Kidney (tissue), 14 donors: Measurements from ENCODE around the gene ETS2. TPM values are rescaled to one million over a fixed set of nuclear protein-coding genes. Genes with fewer than 3 reads are reported as not detected.
A peak's percentile ranks its signal among the peaks of the same experiment; 100 is the strongest.

ENCODE experiments used
- DNase-seq, 5 donors: peaks; one replicate each; pipeline ENCODE4 v3.0.0-alpha.2; 2013 to 2020
- FAIRE-seq: peaks from 2 replicates; lab custom pipeline; 2012; peaks lifted over from hg19 to GRCh38; lab: Jason Lieb, UNC
- H3K27ac ChIP-seq, 2 donors: one replicate each; pipeline ENCODE4 v1.7.0; 2013; ENCODE audit warnings: low read depth in 2 of 2, low read length in 2 of 2, inconsistent platforms in 1 of 2
- H3K27me3 ChIP-seq: one replicate; pipeline ENCODE4 v1.7.1; 2013; ENCODE audit warnings: low read length, inconsistent platforms; ENCODE audit not compliant: control insufficient read depth, insufficient read depth
- H3K36me3 ChIP-seq, 3 donors: one replicate each; pipeline versions ENCODE4 v1.7.0 to v1.7.1; 2013; ENCODE audit warnings: low read length in 3 of 3, control low read depth in 1 of 3, inconsistent platforms in 1 of 3; ENCODE audit not compliant: insufficient read depth in 3 of 3, control insufficient read depth in 2 of 3
- H3K4me1 ChIP-seq, 3 donors: one replicate each; pipeline versions ENCODE4 v1.7.0 to v1.7.1; 2013; ENCODE audit warnings: low read length in 3 of 3, inconsistent platforms in 1 of 3, low read depth in 1 of 3; ENCODE audit not compliant: control insufficient read depth in 2 of 3, insufficient read depth in 2 of 3
- H3K4me3 ChIP-seq, 3 donors: one replicate each; pipeline versions ENCODE4 v1.7.0 to v1.8.1; 2013; ENCODE audit warnings: low read length in 3 of 3, control low read depth in 1 of 3, inconsistent platforms in 1 of 3
- H3K9ac ChIP-seq, 3 donors: one replicate each; pipeline versions ENCODE4 v1.7.0 to v1.7.1; 2013; ENCODE audit warnings: low read length in 3 of 3, control low read depth in 1 of 3, inconsistent platforms in 1 of 3
- H3K9me3 ChIP-seq, 3 donors: one replicate each; pipeline versions ENCODE4 v1.7.0 to v1.7.1; 2013; ENCODE audit warnings: low read length in 3 of 3, control low read depth in 1 of 3, inconsistent platforms in 1 of 3; ENCODE audit not compliant: control insufficient read depth in 2 of 3, insufficient read depth in 1 of 3
- intact Hi-C: fragments of 100-400 bp; cut with DNase I; formaldehyde crosslinking; loops from one replicate; pipeline ENCODE4 v1.11.1; 2022
- polyA plus RNA-seq: library from polyadenylated mRNA; stranded (reverse); fragments of 350-450 nt; fragmentation: Illumina TruSeq; extraction: RNeasy Lipid Tissue Mini Kit (QIAGEN cat#74804); gene quantifications from one replicate; pipeline ENCODE4 v1.2.3, GENCODE V29; 2014; ENCODE audit warnings: low read depth, low replicate concordance; ENCODE audit not compliant: insufficient read depth
- total RNA-seq: library from RNA; stranded (reverse); fragmentation: NEBNext Ultra II Directional; extraction: Animal tissue kit (Norgen Biotek cat#: 25700); gene quantifications from one replicate; pipeline ENCODE4 v1.2.1, GENCODE V29; 2021
- TF ChIP-seq, protein P1 (sequence below): IDR thresholded peaks from 3 replicates; pipeline ENCODE4 v1.5.1; 2012; ENCODE audit warnings: mild to moderate bottlenecking, moderate library complexity, borderline replicate concordance; ENCODE audit not compliant: insufficient read depth; ENCODE audit errors: extremely low read depth
- donor health status: control.
- donor health status: control.
- donor health status: control.
- donor health status: control.
- donor health status: control.
- donor health status: DM: yes; HTN: yes; CAD: no.
- donor health status: Normal renal cell carcinoma (clear cell type).

The ETS2 gene
- total and polyA plus RNA-seq, 2 donors from 2014 or later: 43.1 to 178 TPM

DNA sequence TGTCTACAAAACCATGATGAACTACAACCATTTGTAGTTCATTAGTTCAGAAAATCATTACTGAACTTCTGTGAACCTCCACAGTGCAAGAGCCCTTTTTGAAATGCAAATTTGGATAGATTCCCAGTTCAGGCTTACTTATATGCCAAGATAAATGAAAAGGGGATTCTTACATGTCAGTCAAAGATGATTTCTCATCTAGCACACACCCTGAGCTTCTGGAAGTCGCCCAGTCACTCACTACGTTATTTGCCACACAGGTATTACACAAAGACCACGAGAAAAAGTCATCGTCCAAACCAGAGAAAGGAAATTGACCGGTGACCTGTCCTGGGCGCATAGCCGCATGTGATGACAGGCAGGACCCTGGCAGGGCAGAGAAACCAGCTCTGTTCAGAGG is 41.8 kb downstream of the ETS2 start:
- Histone ChIP-seq H3K27ac (no peak overlapping the region), H3K4me1 (peaks cover 0 to 10% (median 0%) of the 10 kb centered on the region in 3 donors), H3K36me3 (no peaks in the 10 kb centered on the region), H3K4me3 (no peak overlapping the region), H3K9ac (no peak overlapping the region), H3K27me3 (no peaks in the 10 kb centered on the region), H3K9me3 (no peaks in the 10 kb centered on the region)
- FAIRE-seq (no peak), DNase-seq (no peak)
- TF ChIP-seq, protein P1, sequence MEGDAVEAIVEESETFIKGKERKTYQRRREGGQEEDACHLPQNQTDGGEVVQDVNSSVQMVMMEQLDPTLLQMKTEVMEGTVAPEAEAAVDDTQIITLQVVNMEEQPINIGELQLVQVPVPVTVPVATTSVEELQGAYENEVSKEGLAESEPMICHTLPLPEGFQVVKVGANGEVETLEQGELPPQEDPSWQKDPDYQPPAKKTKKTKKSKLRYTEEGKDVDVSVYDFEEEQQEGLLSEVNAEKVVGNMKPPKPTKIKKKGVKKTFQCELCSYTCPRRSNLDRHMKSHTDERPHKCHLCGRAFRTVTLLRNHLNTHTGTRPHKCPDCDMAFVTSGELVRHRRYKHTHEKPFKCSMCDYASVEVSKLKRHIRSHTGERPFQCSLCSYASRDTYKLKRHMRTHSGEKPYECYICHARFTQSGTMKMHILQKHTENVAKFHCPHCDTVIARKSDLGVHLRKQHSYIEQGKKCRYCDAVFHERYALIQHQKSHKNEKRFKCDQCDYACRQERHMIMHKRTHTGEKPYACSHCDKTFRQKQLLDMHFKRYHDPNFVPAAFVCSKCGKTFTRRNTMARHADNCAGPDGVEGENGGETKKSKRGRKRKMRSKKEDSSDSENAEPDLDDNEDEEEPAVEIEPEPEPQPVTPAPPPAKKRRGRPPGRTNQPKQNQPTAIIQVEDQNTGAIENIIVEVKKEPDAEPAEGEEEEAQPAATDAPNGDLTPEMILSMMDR: no peak
- intact Hi-C loops: no loop called here

DNA sequence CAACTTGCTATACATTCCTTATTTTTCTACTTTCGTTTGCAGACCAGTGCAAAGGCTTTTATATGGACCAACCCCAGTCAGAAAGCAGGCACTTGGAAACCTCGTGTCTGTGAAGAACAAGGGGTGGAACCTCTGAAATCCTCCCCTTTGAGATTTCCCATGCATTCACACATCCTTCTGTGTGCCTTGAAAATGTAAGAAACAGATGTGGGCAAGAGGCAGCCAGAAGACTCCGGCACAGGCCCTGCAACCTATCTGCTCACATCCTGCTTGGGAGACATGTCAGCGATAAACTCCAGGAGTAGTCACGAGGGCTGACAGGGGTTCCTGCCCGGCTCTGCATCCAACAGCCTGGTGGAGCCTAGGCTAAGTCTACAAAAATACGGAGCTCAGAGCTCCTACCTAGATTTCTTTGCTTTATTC is 42.5 kb downstream of the ETS2 start:
- Histone ChIP-seq H3K36me3 (no peaks in the 10 kb centered on the region), H3K27me3 (no peaks in the 10 kb centered on the region), H3K9ac (no peak overlapping the region), H3K4me1 (peaks cover 0 to 10% (median 0%) of the 10 kb centered on the region in 3 donors), H3K9me3 (no peaks in the 10 kb centered on the region), H3K27ac (no peak overlapping the region), H3K4me3 (no peak overlapping the region)
- TF ChIP-seq, protein P1: no peak
- intact Hi-C loops: no loop called here
- FAIRE-seq (no peak), DNase-seq (peak in 1 of 5 donors; percentile 33)

DNA sequence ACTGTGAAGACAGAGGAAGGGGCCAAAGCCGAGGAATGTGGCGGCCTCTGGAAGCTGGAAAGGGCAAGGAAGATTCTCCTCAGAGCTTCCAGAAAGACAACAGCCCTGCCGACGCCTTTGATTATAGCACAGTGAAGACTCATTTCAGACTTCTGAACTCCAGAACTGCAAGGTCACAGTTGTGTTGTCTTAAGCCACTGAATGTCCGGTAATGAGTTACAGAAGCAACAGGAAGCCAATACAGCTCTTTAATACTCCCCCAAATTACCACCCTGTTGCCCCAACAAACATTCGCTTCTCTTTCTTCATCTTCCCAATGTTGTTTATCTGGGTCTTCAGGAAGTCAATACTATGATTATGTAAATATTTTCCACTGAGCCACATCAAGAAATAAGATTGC is 44.0 kb downstream of the ETS2 start:
- TF ChIP-seq, protein P1: no peak
- intact Hi-C loops: no loop called here

More for the DNA sequence above, 44.0 kb downstream of the ETS2 start:
- no peak overlapping the region for H3K9ac ChIP-seq
- no peaks in the 10 kb centered on the region for H3K36me3 ChIP-seq
- H3K27ac ChIP-seq: no peak overlapping the region
- no peaks in the 10 kb centered on the region for H3K27me3 ChIP-seq
- DNase-seq (peak in 3 of 5 donors; percentile 59 to 87 (median 80)), FAIRE-seq (no peak)
- no peaks in the 10 kb centered on the region for H3K9me3 ChIP-seq
- peaks cover 0 to 10% (median 0%) of the 10 kb centered on the region in 3 donors for H3K4me1 ChIP-seq
- no peak overlapping the region for H3K4me3 ChIP-seq
